Effector memory CD8-positive, alpha-beta T cell (primary cell): ENCODE measurements around the gene CDH16.
A peak's percentile ranks its signal among the peaks of the same experiment; 100 is the strongest.

Source experiments
- ATAC-seq: fragments of 150-1000 bp; cut with Tn5 transposase; replicated peaks from 2 replicates; pipeline ENCODE4 v1.10.0; 2021; ENCODE audit warnings: mild to moderate bottlenecking, moderate library complexity
- DNase-seq, 3 experiments: peaks; one replicate each; pipeline ENCODE4 v3.0.0; 2021
- H3K27ac Mint-ChIP-seq, 2 donors: one replicate each; pipeline ENCODE4 v1.8.0; 2022; ENCODE audit warnings: mild to moderate bottlenecking in 2 of 2, mixed read lengths in 2 of 2, moderate library complexity in 2 of 2
- H3K27me3 Mint-ChIP-seq, 2 donors: one replicate each; pipeline ENCODE4 v1.8.0; 2022; ENCODE audit warnings: mixed read lengths in 2 of 2
- H3K36me3 Mint-ChIP-seq: one replicate; pipeline ENCODE4 v1.8.0; 2022; ENCODE audit warnings: mild to moderate bottlenecking, moderate library complexity, mixed read lengths; ENCODE audit not compliant: insufficient read depth
- H3K4me1 Mint-ChIP-seq, 2 donors: one replicate each; pipeline ENCODE4 v1.8.0; 2022; ENCODE audit warnings: low read depth in 2 of 2, mixed read lengths in 2 of 2
- H3K4me3 Mint-ChIP-seq, 2 donors: one replicate each; pipeline ENCODE4 v1.8.0; 2022; ENCODE audit warnings: mild to moderate bottlenecking in 2 of 2, mixed read lengths in 2 of 2, moderate library complexity in 2 of 2
- H3K9me3 Mint-ChIP-seq, 2 donors: one replicate each; pipeline ENCODE4 v1.8.0; 2022; ENCODE audit warnings: mixed read lengths in 2 of 2

Gene CDH16

DNA sequence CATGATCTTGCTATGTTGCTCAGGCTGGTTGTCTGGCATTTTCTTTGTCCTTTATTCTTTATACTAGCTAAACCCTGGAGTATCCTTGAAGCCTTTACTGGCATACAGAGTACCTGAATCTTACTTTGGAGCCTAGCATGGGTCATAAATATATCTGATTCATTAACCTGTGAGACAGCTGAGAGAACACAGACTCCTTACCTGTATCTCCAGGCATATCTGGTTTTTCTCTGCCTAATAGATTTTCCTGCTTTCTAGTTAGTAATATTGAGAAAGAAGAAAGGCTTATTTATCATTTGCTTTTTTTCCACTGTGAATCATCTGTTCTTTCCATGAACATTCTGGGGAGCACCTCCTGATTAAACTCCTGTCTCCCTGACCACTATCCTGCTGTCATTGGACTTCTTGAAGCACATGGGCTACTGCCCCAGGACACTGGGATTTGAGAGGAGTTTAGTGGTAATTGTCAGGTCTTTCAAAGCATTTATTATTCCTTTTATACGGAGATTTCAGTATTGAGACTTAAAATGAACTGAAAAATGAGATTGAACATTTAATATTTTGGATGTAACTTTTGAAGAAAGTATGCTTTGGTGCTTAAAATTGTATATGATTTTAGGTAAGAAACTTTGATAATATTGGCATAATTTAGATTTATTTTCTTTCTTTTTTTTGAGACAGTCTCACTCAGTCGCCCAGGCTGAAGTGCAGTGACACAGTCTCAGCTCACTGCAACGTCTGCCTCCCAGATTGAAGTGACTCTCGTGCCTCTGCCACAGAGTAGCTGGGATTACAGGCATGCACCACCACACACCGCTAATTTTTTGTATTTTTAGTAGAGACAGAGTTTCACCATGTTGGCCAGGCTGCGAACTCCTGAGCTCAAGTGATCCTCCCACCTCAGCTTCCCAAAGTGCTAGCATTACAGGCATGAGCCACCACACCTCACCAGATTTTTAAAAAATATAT is 29.8 kb downstream of the CDH16 start:
- peaks cover 50% of the 10 kb centered on the region for H3K36me3 Mint-ChIP-seq
- H3K4me3 Mint-ChIP-seq: no peak overlapping the region
- DNase-seq (no peak), ATAC-seq (no peak)
- no peaks in the 10 kb centered on the region for H3K9me3 Mint-ChIP-seq
- peak overlapping the region; percentile 20 to 66 for H3K27ac Mint-ChIP-seq
- H3K4me1 Mint-ChIP-seq: peaks cover 12 to 13% of the 10 kb centered on the region in 2 donors
- no peaks in the 10 kb centered on the region for H3K27me3 Mint-ChIP-seq

GRCh38 chr16:66886914-66887313 is 31.8 kb downstream of the CDH16 start:
- DNase-seq (no peak), ATAC-seq (no peak)
- H3K4me1 Mint-ChIP-seq: peaks cover 13 to 14% of the 10 kb centered on the region in 2 donors
- H3K4me3 Mint-ChIP-seq: no peak overlapping the region
- peaks cover 59% of the 10 kb centered on the region for H3K36me3 Mint-ChIP-seq
- H3K9me3 Mint-ChIP-seq: no peaks in the 10 kb centered on the region
- H3K27ac Mint-ChIP-seq: no peak overlapping the region
- no peaks in the 10 kb centered on the region for H3K27me3 Mint-ChIP-seq

- H3K36me3 Mint-ChIP-seq: peaks cover 57% of the 10 kb centered on the region
- H3K9me3 Mint-ChIP-seq: no peaks in the 10 kb centered on the region
- no peak overlapping the region for H3K27ac Mint-ChIP-seq
- ATAC-seq (no peak), DNase-seq (no peak)
- peaks cover 13 to 19% of the 10 kb centered on the region in 2 donors for H3K4me1 Mint-ChIP-seq
- no peaks in the 10 kb centered on the region for H3K27me3 Mint-ChIP-seq
- H3K4me3 Mint-ChIP-seq: no peak overlapping the region
These were observed 32.4 kb downstream of the CDH16 start for GRCh38 chr16:66886321-66886720.

GRCh38 chr16:66885491-66885890 is 33.2 kb downstream of the CDH16 start:
- no peak for ATAC-seq
- DNase-seq: no peak
- Mint-ChIP-seq H3K27ac (no peak overlapping the region), H3K9me3 (no peaks in the 10 kb centered on the region), H3K36me3 (peaks cover 54% of the 10 kb centered on the region), H3K4me1 (peaks cover 13 to 19% of the 10 kb centered on the region in 2 donors), H3K27me3 (no peaks in the 10 kb centered on the region), H3K4me3 (no peak overlapping the region)

GRCh38 chr16:66882702-66883101 is 36.0 kb downstream of the CDH16 start:
- DNase-seq (no peak), ATAC-seq (no peak)
- H3K27ac Mint-ChIP-seq: no peak overlapping the region
- no peaks in the 10 kb centered on the region for H3K27me3 Mint-ChIP-seq
- peaks cover 31 to 34% of the 10 kb centered on the region in 2 donors for H3K4me1 Mint-ChIP-seq
- peaks cover 39% of the 10 kb centered on the region for H3K36me3 Mint-ChIP-seq
- no peak overlapping the region for H3K4me3 Mint-ChIP-seq
- H3K9me3 Mint-ChIP-seq: no peaks in the 10 kb centered on the region

GRCh38 chr16:66881964-66882508 is 36.6 kb downstream of the CDH16 start:
- no peaks in the 10 kb centered on the region for H3K9me3 Mint-ChIP-seq
- ATAC-seq: no peak
- peaks cover 31 to 35% of the 10 kb centered on the region in 2 donors for H3K4me1 Mint-ChIP-seq
- H3K27me3 Mint-ChIP-seq: no peaks in the 10 kb centered on the region
- H3K4me3 Mint-ChIP-seq: peak overlapping the region; percentile 87 to 99
- H3K36me3 Mint-ChIP-seq: peaks cover 37% of the 10 kb centered on the region
- no peak for DNase-seq
- peak overlapping the region; percentile 8 to 68 for H3K27ac Mint-ChIP-seq

- DNase-seq (no peak), ATAC-seq (no peak)
- H3K27ac Mint-ChIP-seq: peak overlapping the region; percentile 8 to 68
- peak overlapping the region; percentile 87 to 99 for H3K4me3 Mint-ChIP-seq
- no peaks in the 10 kb centered on the region for H3K9me3 Mint-ChIP-seq
- H3K4me1 Mint-ChIP-seq: peaks cover 27 to 35% of the 10 kb centered on the region in 2 donors
- no peaks in the 10 kb centered on the region for H3K27me3 Mint-ChIP-seq
- peaks cover 33% of the 10 kb centered on the region for H3K36me3 Mint-ChIP-seq
These were observed 37.1 kb downstream of the CDH16 start for GRCh38 chr16:66881560-66881959.

DNA sequence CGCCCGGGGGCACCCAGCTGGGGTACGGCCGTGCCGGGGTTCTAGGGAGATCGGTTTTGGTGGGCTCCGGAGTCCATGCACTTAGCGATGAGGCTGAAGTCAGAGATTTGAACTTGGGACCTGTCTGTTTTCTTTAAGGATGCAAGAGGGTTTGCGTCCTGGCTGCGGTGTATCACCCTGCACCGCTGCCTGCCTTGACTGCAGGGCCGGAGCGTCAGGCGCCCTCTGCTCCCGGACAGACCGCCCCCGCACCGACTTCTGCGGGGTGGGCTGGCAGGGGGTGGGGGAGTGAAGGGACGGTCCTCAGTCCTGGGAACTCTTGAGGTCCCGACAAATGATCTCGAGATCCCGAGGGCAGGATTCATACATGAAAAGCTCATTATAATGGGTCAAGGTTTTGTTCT is 37.7 kb downstream of the CDH16 start:
- Mint-ChIP-seq H3K27ac (peak overlapping the region in 1 of 2 donors; percentile 90), H3K4me3 (peak overlapping the region; percentile 87 to 99), H3K36me3 (peaks cover 30% of the 10 kb centered on the region), H3K27me3 (no peaks in the 10 kb centered on the region), H3K4me1 (peaks cover 28 to 34% of the 10 kb centered on the region in 2 donors), H3K9me3 (no peaks in the 10 kb centered on the region)
- DNase-seq (no peak), ATAC-seq (peak; percentile 11)

- Mint-ChIP-seq H3K27ac (peak within 1 kb of the TSS; percentile 90 to 96), H3K4me3 (peak within 1 kb of the TSS; percentile 87 to 99), H3K36me3 (peaks cover 30% of the 10 kb centered on the region), H3K4me1 (peaks cover 28 to 29% of the 10 kb centered on the region in 2 donors), H3K27me3 (no peaks in the 10 kb centered on the region), H3K9me3 (no peaks in the 10 kb centered on the region)
- peak; percentile 95 for ATAC-seq
- DNase-seq: peak; percentile 84 to 89 (median 85)
These were observed 38.2 kb downstream of the CDH16 start, which contains the start of gene PDP2 for GRCh38 chr16:66880288-66881013. TSS of gene PDP2 (plus strand) at chr16:66880515. CDS start at chr16:66884285, 3,770 bp downstream.

- peaks cover 20% of the 10 kb centered on the region for H3K36me3 Mint-ChIP-seq
- H3K27ac Mint-ChIP-seq: peak overlapping the region in 1 of 2 donors; percentile 53
- no peaks in the 10 kb centered on the region for H3K9me3 Mint-ChIP-seq
- no peak for DNase-seq
- H3K4me1 Mint-ChIP-seq: peaks cover 31 to 43% of the 10 kb centered on the region in 2 donors
- H3K27me3 Mint-ChIP-seq: no peaks in the 10 kb centered on the region
- H3K4me3 Mint-ChIP-seq: peak overlapping the region in 1 of 2 donors; percentile 87
- ATAC-seq: no peak
These were observed 40.6 kb downstream of the CDH16 start for GRCh38 chr16:66878067-66878466.

- no peak for ATAC-seq
- no peak for DNase-seq
- H3K27ac Mint-ChIP-seq: peak overlapping the region; percentile 82 to 92
- H3K9me3 Mint-ChIP-seq: no peaks in the 10 kb centered on the region
- no peaks in the 10 kb centered on the region for H3K27me3 Mint-ChIP-seq
- H3K4me3 Mint-ChIP-seq: peak overlapping the region; percentile 71
- peaks cover 10% of the 10 kb centered on the region for H3K36me3 Mint-ChIP-seq
- H3K4me1 Mint-ChIP-seq: peaks cover 34 to 37% of the 10 kb centered on the region in 2 donors
These were observed 44.5 kb downstream of the CDH16 start for GRCh38 chr16:66874079-66874775.

DNA sequence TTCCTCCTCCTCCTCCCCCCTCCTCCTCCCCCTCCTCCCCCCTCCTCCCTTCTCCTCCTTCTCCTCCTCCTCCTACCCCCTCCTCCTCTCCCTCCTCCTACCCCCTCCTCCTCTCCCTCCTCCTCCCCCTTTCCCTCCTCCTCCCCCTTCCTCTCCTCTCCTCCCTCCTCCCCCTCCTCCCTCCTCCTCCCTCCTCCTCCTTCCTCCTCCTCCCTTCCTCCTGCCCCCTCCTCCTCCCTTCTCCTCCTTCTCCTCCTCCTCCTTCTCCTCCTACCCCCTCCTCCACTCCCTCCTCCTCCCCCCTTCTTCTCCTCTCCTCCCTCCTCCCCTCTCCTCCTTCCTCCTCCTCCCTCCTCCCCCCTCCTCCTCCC is 45.0 kb downstream of the CDH16 start:
- Mint-ChIP-seq H3K36me3 (peaks cover 10% of the 10 kb centered on the region), H3K9me3 (no peaks in the 10 kb centered on the region), H3K27me3 (no peaks in the 10 kb centered on the region), H3K4me1 (peaks cover 33 to 37% of the 10 kb centered on the region in 2 donors), H3K4me3 (peak overlapping the region; percentile 79 to 85), H3K27ac (peak overlapping the region; percentile 82 to 92)
- no peak for DNase-seq
- no peak for ATAC-seq
